Stimulated activated CD4-positive, alpha-beta T cell treated with anti-CD3 and anti-CD28 coated beads, Interleukin-4, amount 100 ng/mL, for 48 hours (primary cell): ENCODE results near the gene SMIM22.
A peak's percentile ranks its signal among the peaks of the same experiment; 100 is the strongest.
"Not testable (repeated sequence)": the region's sequence is repeated elsewhere in the genome, so short reads cannot be mapped to it uniquely, and the experiment has no call there.

ENCODE experiments used
- DNase-seq, 2 donors: peaks; one replicate each; pipeline ENCODE4 v3.0.0-alpha.2; 2020; ENCODE audit warnings: low read depth in 2 of 2

Gene SMIM22

DNA sequence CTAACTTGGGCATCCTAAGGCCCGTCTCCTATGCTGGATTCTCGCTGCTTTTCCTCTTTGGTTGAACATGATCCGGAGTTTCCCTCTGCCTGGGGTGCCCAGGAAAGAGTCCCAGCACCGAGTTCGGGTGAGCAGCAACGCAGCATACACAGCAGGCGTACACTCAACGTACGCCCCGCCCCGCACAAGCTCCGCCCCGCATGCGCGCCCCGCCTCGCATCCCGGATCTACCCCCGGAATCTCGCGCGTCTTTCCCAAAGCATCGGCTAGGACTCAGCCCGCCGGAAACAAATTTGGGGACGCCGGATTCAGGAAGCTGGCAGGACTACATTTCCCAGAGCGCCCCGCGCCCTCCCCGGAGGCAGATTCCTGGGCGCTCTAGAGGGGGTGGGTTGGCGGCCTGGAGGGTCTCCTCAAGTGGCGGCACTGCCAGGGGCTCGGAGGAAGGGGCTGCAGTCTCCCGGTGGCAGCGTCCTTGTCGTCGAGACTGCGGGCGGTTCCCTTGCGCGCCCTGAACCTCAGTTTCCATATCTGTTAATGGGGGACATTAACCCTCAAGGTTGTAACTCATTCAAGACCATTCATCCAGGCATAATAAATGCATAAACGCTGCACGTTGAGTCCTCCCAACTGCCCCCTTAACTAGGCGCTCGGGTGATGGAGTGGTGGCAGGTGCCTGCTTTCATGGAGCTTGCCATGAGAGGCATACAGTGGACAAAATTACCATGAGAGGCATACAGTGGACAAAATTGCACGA, 26.4 kb upstream of the SMIM22 start:
- peak; percentile 92 to 94 for DNase-seq

- no peak for DNase-seq
Measured at GRCh38 chr16:4769306-4769638, 25.9 kb upstream of the SMIM22 start.

- DNase-seq, result no peak
Measured at GRCh38 chr16:4771646-4772045, 23.5 kb upstream of the SMIM22 start.

- DNase-seq, result no peak
Measured at GRCh38 chr16:4772351-4772750, 22.8 kb upstream of the SMIM22 start.

- no peak for DNase-seq
Measured at GRCh38 chr16:4775005-4775404, 20.2 kb upstream of the SMIM22 start.

GRCh38 chr16:4776141-4776705, 18.9 kb upstream of the SMIM22 start:
- no peak for DNase-seq

GRCh38 chr16:4777339-4778049, 17.7 kb upstream of the SMIM22 start:
- DNase-seq, result no peak

GRCh38 chr16:4778050-4778392, 17.1 kb upstream of the SMIM22 start:
- DNase-seq, result no peak

DNA sequence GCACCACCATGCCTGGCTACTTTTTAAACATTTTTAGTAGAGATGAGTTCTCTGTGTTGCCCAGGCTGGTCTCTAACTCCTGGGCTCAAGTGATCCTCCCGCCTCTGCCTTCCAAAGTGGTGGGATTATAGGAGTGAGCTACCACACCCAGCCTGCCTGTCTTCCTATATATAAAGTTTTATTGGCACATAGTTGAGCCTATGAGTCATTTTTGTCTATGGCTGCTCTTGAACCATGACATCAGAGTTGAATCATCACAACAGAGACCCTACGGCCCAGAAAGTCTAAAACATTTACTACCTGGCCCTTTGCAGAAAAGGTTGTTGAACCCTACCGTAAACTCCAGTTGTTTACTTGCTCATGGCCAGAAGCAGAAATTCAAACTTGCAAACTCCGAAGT, 14.9 kb upstream of the SMIM22 start:
- DNase-seq, result no peak

DNA sequence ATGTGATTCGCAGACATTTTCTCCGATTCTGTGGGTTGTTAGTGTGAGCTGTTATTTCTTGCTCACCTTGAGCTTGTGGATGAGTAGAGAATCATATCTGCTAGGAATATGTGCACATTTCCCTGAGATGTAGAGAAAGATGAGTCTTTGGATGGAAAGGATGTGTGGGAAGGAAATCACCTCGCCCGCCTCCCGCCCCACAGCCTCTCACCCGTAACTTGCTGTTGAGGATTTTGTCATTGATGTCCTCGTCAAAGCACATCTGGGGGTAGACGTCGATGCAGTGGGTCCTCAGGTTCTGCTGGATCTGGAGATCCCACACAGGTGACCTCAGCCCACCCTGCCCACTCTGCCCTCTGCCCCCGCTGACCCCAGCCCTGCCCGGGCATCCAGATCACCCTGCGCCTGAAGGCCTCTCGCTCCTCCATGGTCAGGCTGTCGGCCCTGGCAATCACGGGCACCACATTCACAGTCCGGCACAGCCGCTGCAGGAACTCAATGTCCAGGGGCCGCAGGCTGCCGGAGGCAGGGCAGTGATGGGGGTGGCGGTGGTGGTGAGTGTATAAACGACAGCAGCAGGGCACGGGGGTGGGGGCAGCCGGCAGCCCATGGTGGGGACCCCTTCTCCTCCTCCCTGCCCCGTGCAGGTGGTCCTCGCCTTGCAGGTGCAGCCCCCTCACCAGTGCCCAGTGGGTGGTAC, 11.8 kb upstream of the SMIM22 start:
- DNase-seq, result no peak

GRCh38 chr16:4783951-4784336, 11.2 kb upstream of the SMIM22 start:
- no peak for DNase-seq

DNA sequence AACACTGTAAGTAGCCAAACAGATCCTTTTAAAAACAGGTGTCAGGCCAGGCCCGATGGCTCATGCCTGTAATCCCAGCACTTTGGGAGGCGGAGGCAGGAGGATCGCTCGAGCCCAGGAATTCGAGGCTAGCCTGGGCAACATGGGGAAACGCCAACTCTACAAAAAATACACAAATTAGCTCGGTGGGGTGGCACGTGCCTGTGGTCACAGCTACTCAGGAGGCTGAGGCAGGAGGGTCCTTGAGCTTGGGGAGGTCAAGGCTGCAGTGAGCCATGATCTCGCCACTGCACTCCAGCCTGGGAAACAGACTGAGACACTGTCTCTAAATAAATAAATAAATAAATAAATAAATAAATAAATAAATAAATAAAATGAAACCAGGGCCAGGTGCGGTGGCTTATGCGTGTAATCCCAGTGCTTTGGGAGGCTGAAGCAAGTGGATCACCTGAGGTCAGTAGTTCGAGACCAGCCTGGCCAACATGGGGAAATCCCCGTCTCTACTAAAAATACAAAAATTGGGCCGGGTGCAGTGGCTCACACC, 10.7 kb upstream of the SMIM22 start:
- not testable (repeated sequence) for DNase-seq

- DNase-seq, result no peak
Measured at GRCh38 chr16:4785758-4786433, 9.3 kb upstream of the SMIM22 start.

GRCh38 chr16:4787068-4787467, 8.1 kb upstream of the SMIM22 start:
- no peak for DNase-seq

DNA sequence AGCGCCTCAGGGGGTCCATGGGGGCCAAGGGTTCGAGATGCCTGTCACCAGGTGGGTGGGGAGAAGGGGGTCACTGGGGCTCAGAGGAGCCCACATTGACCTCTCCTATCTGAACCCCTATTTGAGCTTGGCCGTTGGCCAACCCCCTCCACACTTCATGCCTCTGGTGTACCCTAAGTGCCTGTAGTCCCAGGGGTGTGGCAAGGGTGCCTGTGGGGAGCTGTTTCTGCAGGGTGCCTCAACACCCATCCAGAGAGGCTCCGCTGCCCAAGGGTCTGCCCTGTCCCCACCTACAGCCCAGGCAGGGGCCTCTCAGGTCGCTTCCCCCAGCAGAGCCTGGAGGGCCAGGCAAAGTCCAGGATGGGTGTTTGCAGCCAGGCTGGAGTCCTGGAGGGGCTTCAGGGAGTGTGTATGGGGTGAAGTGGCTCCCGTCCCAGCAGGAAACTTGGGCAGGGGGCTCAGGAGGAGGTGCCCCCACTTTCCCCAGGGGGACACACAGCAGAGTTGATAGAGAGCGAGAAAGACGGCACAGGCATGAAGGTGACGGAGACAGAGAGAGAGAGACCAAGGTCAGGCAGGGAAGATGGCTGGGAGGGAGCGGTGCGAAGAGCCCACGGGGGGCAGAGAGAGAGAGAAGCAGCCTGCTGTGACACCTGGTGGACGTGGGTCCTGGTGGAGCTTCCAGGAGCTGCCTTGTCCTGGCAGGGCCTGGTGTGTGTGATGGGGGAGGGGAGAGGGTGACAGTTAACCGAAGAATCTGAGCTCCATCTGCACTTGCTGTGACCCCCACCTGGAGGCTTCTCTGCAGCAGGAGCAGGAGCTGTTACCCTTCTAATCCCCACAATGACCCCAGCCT, 7.3 kb upstream of the SMIM22 start, which contains the start of gene SEPTIN12:
Gene SEPTIN12, minus strand, starts transcription at position 719 of the 856 bp plus-strand sequence. Its CDS starts 700 bp downstream, at position 19.
- DNase-seq, result no peak

GRCh38 chr16:4788489-4788889, 6.7 kb upstream of the SMIM22 start:
- no peak for DNase-seq

GRCh38 chr16:4788910-4789309, 6.3 kb upstream of the SMIM22 start:
- no peak for DNase-seq

- DNase-seq, result no peak
Measured at GRCh38 chr16:4790261-4790660, 4.9 kb upstream of the SMIM22 start.

DNA sequence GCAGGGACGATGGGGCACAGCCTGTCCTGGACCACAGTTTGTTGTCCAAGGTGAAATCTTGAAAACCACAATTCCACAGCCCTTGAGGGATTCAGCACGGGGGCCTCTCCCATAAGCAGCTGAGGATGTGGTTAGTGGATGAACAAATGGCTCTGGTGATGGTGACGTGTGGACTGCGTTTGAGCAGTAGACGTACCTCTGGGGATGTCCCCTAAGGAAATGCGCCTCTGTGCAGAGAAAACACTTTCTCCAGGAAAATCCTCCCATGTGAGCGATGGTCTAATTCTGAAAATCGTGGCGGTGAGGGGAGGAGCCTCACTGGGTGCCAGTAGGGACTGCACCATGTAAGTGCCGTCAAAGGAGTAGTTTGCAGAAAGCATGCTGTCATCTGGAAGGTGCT, 4.3 kb upstream of the SMIM22 start:
- DNase-seq, result no peak

DNA sequence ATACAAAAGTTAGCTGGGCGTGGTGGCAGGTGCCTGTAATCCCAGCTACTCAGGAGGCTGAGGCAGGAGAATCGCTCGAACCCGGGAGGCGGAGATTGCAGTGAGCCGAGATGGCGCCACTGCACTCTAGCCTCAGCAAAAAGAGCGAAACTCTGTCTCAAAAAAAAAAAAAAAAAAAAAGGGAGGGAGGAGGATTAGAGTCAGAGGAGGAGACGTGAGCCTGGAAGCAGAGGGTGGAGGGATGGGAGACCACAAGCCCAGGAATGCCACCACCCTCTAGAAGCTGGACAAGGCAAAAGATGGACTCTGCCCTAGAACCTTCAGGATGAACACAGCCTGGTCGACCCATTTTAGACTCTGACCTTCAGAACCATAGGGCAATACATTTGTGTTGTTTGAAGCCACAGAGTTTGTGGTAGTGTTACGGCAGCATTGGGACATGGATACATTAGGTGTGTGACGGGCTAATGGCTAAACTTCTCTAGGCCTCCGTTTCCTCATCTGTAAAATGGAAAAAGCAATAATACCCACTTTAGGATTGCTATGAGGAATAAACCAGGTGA, 2.1 kb upstream of the SMIM22 start:
- no peak for DNase-seq
